ENCODE data around the gene DEDD2.

Gene DEDD2

GRCh38 chr19:42244347-42245220 is 27.1 kb upstream of the DEDD2 start:
- peak; percentile 77 for TF ChIP-seq CTCF (IDR thresholded peaks at IDR 0.05; ENCODE audit: insufficient read depth, low read length, poor library complexity, severe bottlenecking)
- peak overlapping the region; percentile 94 for H3K4me3 ChIP-seq (replicated peaks; ENCODE audit: low read depth, low read length)
- H3K36me3 ChIP-seq (ENCODE audit: control insufficient read depth, insufficient read depth, low read length) = peaks cover 7% of the 10 kb centered on the region
- DNase-seq (ENCODE audit: extremely low read depth, insufficient read length) = peak; percentile 95
- no peaks in the 10 kb centered on the region for H3K27me3 ChIP-seq (replicated peaks; ENCODE audit: control insufficient read depth, insufficient read depth, low read length)

GRCh38 chr19:42242512-42243409 is 25.3 kb upstream of the DEDD2 start, which contains the start of gene GSK3A:
TSS of gene GSK3A (minus strand) at chr19:42242602. CDS start at chr19:42242465, 137 bp downstream.
- TF ChIP-seq CTCF (IDR thresholded peaks at IDR 0.05; ENCODE audit: insufficient read depth, low read length, poor library complexity, severe bottlenecking) = no peak
- Histone ChIP-seq H3K36me3 (ENCODE audit: control insufficient read depth, insufficient read depth, low read length) (peaks cover 8% of the 10 kb centered on the region), H3K27me3 (replicated peaks; ENCODE audit: control insufficient read depth, insufficient read depth, low read length) (no peaks in the 10 kb centered on the region)

GRCh38 chr19:42242069-42242511 is 24.6 kb upstream of the DEDD2 start:
- Histone ChIP-seq H3K27me3 (replicated peaks; ENCODE audit: control insufficient read depth, insufficient read depth, low read length) (no peaks in the 10 kb centered on the region), H3K4me3 (replicated peaks; ENCODE audit: low read depth, low read length) (peak overlapping the region; percentile 94), H3K36me3 (ENCODE audit: control insufficient read depth, insufficient read depth, low read length) (peaks cover 8% of the 10 kb centered on the region)
- DNase-seq (ENCODE audit: extremely low read depth, insufficient read length) = no peak
- TF ChIP-seq CTCF (IDR thresholded peaks at IDR 0.05; ENCODE audit: insufficient read depth, low read length, poor library complexity, severe bottlenecking) = no peak

More at GRCh38 chr19:42242512-42243409, 25.3 kb upstream of the DEDD2 start, which contains the start of gene GSK3A:
- H3K4me3 ChIP-seq (replicated peaks; ENCODE audit: low read depth, low read length) = peak within 1 kb of the TSS; percentile 94
- DNase-seq (ENCODE audit: extremely low read depth, insufficient read length) = peak; percentile 98

- H3K27me3 ChIP-seq (replicated peaks; ENCODE audit: control insufficient read depth, insufficient read depth, low read length) = no peaks in the 10 kb centered on the region
- no peak for TF ChIP-seq CTCF (IDR thresholded peaks at IDR 0.05; ENCODE audit: insufficient read depth, low read length, poor library complexity, severe bottlenecking)
- H3K36me3 ChIP-seq (ENCODE audit: control insufficient read depth, insufficient read depth, low read length) = peaks cover 13% of the 10 kb centered on the region
- no peak for DNase-seq (ENCODE audit: extremely low read depth, insufficient read length)
- peak overlapping the region; percentile 94 for H3K4me3 ChIP-seq (replicated peaks; ENCODE audit: low read depth, low read length)
Measured at GRCh38 chr19:42241279-42241678, 23.8 kb upstream of the DEDD2 start.

GRCh38 chr19:42239544-42240220 is 22.2 kb upstream of the DEDD2 start:
- Histone ChIP-seq H3K4me3 (replicated peaks; ENCODE audit: low read depth, low read length) (no peak overlapping the region), H3K27me3 (replicated peaks; ENCODE audit: control insufficient read depth, insufficient read depth, low read length) (no peaks in the 10 kb centered on the region), H3K36me3 (ENCODE audit: control insufficient read depth, insufficient read depth, low read length) (peaks cover 23% of the 10 kb centered on the region)
- no peak for DNase-seq (ENCODE audit: extremely low read depth, insufficient read length)
- no peak for TF ChIP-seq CTCF (IDR thresholded peaks at IDR 0.05; ENCODE audit: insufficient read depth, low read length, poor library complexity, severe bottlenecking)

All from GM06990 (cell line).